Natural killer cell (primary cell): ENCODE measurements around the gene PNKP. TPM values are rescaled to one million over a fixed set of nuclear protein-coding genes. Genes with fewer than 3 reads are reported as not detected.

Experiments
- ATAC-seq, 3 donors: fragments of 150-1000 bp in 2 of 3; fragments of 200-7000 bp in 1 of 3; cut with Tn5 transposase; 1 replicate in 1 of 3; 2 replicates in 2 of 3; pipeline ENCODE4 v1.10.0; 2021; ENCODE audit warnings: mild to moderate bottlenecking in 2 of 3, moderate library complexity in 2 of 3
- DNase-seq, 2 donors: peaks; one replicate each; pipeline versions ENCODE4 v3.0.0 to v3.0.0-alpha.2; 2013 to 2021; ENCODE audit warnings: mixed read lengths in 1 of 2
- H3K27ac ChIP-seq: one replicate; pipeline ENCODE4 v1.5.1; 2013; ENCODE audit warnings: mild to moderate bottlenecking, low read length
- H3K27me3 ChIP-seq: one replicate; pipeline ENCODE4 v1.6.1; 2013; ENCODE audit warnings: low read length; ENCODE audit not compliant: control insufficient read depth, insufficient read depth
- H3K36me3 ChIP-seq: one replicate; pipeline ENCODE4 v1.6.1; 2013; ENCODE audit warnings: low read length; ENCODE audit not compliant: control insufficient read depth, insufficient read depth
- H3K4me1 ChIP-seq: one replicate; pipeline ENCODE4 v1.6.1; 2013; ENCODE audit warnings: low read length; ENCODE audit not compliant: control insufficient read depth, insufficient read depth
- H3K4me3 ChIP-seq: one replicate; pipeline ENCODE4 v1.5.1; 2013; ENCODE audit warnings: low read length
- H3K9me3 ChIP-seq: one replicate; pipeline ENCODE4 v1.6.1; 2013; ENCODE audit warnings: low read length; ENCODE audit not compliant: control insufficient read depth, insufficient read depth
- H3K27ac Mint-ChIP-seq, 2 donors: one replicate each; pipeline ENCODE4 v1.8.0; 2022; ENCODE audit warnings: mild to moderate bottlenecking in 2 of 2, mixed read lengths in 2 of 2, moderate library complexity in 1 of 2
- H3K27me3 Mint-ChIP-seq, 2 donors: one replicate each; pipeline ENCODE4 v1.8.0; 2022; ENCODE audit warnings: low read depth in 2 of 2, mixed read lengths in 2 of 2
- H3K36me3 Mint-ChIP-seq: one replicate; pipeline ENCODE4 v1.8.0; 2022; ENCODE audit warnings: mixed read lengths
- H3K4me1 Mint-ChIP-seq, 2 donors: one replicate each; pipeline ENCODE4 v1.8.0; 2022; ENCODE audit warnings: mixed read lengths in 2 of 2
- H3K4me3 Mint-ChIP-seq: one replicate; pipeline ENCODE4 v1.8.0; 2022; ENCODE audit warnings: mild to moderate bottlenecking, moderate library complexity, mixed read lengths
- H3K9me3 Mint-ChIP-seq, 2 donors: one replicate each; pipeline ENCODE4 v1.8.0; 2022; ENCODE audit warnings: mixed read lengths in 2 of 2
- WGBS: methylation state at CpG from one replicate; pipeline ENCODE4 v1.1.7; 2013; ENCODE audit warnings: missing lambda C conversion rate; ENCODE audit not compliant: insufficient coverage; 5-methylcytosine and 5-hydroxymethylcytosine counted together
- intact Hi-C: fragments of 100-400 bp; cut with micrococcal nuclease; formaldehyde crosslinking; loops from one replicate; pipeline ENCODE4 v1.14.2; 2022
- total RNA-seq, 4 donors: library from RNA; stranded (reverse); fragments of 120-200 nt in 1 of 4; gene quantifications; one replicate each; pipeline versions ENCODE4 v1.2.3 to v1.2.4, GENCODE V29; 2013 to 2022
- TF ChIP-seq, protein P1 (sequence below): fragments of 200-600 bp; IDR thresholded peaks from one replicate; pipeline ENCODE4 v1.8.0; 2022; ENCODE audit warnings: antibody characterized with exemption

PNKP gene
- total RNA-seq, 3 donors from 2014 or later (not counting 1 experiment from before 2014, with no cell fraction given), result 228 to 253 (median 243) TPM

DNA sequence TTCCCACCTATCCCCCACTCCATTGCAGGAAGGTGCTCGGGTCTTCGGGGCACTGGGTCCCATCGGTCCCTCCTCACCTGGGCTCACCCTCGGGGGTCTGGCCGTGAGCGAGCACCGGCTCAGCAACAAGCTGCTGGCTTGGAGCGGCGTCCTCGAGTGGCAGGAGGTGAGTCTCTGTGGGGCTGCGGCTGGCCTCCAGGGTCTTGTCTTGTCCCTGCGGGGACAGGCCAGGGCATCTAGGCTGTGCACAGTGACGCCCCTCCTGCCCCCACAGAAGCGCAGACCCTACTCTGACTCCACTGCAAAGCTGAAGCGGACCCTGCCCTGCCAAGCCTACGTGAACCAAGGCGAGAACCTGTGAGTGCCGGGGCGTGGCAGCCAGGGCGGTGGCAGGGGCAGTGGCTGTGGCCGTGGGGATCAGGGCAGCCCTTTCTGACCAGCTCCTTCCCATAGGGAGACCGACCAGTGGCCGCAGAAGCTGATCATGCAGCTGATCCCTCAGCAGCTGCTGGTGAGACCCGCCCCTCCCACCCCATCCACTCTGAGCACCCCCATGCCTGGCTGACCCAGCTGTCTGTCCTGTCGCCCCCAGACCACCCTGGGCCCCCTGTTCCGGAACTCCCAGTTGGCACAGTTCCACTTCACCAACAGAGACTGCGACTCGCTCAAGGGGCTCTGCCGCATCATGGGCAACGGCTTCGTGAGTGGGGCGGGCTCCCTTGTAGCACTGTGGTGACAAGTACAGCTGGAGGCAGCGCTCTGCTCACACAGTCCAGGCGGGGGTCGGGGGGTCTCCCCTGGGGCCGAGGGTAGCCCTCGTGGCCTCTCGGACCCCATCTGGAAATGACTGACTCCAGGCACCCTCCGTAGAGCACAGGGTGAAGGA, 12.8 kb downstream of the PNKP start:
- Mint-ChIP-seq H3K9me3 (no peaks in the 10 kb centered on the region), H3K27ac (no peak overlapping the region), H3K4me3 (no peak overlapping the region), H3K36me3 (no peaks in the 10 kb centered on the region), H3K27me3 (no peaks in the 10 kb centered on the region), H3K4me1 (peaks cover 15 to 21% of the 10 kb centered on the region in 2 donors)
- Histone ChIP-seq H3K27ac (no peak overlapping the region), H3K4me1 (peaks cover 21% of the 10 kb centered on the region), H3K27me3 (no peaks in the 10 kb centered on the region), H3K9me3 (no peaks in the 10 kb centered on the region), H3K36me3 (peaks cover 15% of the 10 kb centered on the region), H3K4me3 (no peak overlapping the region)
- ATAC-seq, result no peak
- no peak for DNase-seq
- intact Hi-C loops, result no loop called here
- TF ChIP-seq, protein P1, sequence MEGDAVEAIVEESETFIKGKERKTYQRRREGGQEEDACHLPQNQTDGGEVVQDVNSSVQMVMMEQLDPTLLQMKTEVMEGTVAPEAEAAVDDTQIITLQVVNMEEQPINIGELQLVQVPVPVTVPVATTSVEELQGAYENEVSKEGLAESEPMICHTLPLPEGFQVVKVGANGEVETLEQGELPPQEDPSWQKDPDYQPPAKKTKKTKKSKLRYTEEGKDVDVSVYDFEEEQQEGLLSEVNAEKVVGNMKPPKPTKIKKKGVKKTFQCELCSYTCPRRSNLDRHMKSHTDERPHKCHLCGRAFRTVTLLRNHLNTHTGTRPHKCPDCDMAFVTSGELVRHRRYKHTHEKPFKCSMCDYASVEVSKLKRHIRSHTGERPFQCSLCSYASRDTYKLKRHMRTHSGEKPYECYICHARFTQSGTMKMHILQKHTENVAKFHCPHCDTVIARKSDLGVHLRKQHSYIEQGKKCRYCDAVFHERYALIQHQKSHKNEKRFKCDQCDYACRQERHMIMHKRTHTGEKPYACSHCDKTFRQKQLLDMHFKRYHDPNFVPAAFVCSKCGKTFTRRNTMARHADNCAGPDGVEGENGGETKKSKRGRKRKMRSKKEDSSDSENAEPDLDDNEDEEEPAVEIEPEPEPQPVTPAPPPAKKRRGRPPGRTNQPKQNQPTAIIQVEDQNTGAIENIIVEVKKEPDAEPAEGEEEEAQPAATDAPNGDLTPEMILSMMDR, result no peak
- WGBS, result 94% methylated on average over 39 of the region's 39 CpGs

DNA sequence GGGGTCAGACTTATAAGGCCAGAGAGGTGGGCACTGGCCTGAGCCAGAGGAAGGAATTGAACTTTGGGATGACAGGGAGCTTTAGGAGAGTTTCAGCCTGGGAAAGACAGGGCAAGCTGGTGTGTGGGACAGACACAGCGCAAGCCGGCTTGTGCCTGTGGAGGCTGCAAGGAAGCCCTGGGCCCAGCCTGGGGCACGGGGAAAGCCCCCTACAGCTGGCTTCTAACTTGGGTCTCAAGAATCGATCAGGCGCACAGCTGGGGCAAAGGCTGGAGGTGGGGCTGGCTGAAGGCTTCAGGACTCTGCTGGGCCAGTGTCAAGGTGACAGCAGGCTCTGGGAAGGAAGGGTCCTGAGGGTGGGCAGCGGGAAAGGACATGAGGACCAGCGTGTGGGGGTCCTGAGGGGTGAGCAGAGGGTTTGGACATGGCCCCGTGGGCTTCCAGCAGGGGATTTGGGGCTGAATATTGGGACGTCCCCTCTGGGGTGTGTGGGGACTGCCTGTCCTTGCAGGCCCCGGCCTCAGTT, 13.5 kb downstream of the PNKP start:
- Mint-ChIP-seq H3K9me3 (no peaks in the 10 kb centered on the region), H3K27ac (peak overlapping the region in 1 of 2 donors; percentile 38), H3K27me3 (no peaks in the 10 kb centered on the region), H3K36me3 (no peaks in the 10 kb centered on the region), H3K4me3 (no peak overlapping the region), H3K4me1 (peaks cover 19 to 26% of the 10 kb centered on the region in 2 donors)
- no peak overlapping the region for H3K27ac ChIP-seq
- intact Hi-C loops, result loop anchor here (2.0 kb wide), 1 partner anchor 13 kb away; the partner anchor contains the start of gene PNKP
- H3K9me3 ChIP-seq, result no peaks in the 10 kb centered on the region
- H3K4me1 ChIP-seq, result peaks cover 21% of the 10 kb centered on the region
- TF ChIP-seq, protein P1, result no peak
- peaks cover 14% of the 10 kb centered on the region for H3K36me3 ChIP-seq
- DNase-seq (no peak), ATAC-seq (no peak)
- no peak overlapping the region for H3K4me3 ChIP-seq
- H3K27me3 ChIP-seq, result no peaks in the 10 kb centered on the region
- WGBS, result 94% methylated on average over 10 of the region's 10 CpGs

DNA sequence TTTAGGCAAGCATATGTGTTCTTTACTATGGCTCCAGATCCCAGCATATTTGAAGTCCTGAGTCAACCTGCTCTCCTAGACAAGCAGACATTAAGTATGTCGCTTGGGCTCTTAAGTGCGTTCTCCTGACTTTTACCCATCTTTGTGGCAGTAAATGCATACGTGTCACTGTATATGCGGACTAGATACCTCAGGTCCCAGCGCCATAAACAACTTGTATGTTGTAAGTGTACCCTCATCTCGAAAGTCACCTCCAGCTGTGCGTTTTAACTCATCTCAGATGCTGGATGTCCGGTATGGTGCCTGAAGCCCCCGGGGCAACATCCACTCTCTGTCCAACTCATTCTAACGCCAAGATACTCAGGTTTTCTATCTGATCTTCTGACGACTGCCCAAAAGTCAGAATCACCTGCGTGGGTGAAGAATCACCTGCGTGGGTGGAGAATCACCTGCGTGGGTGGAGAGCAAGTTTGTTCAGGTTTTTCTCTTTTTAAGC, 14.7 kb downstream of the PNKP start:
- H3K4me3 Mint-ChIP-seq, result peak overlapping the region; percentile 80
- no peaks in the 10 kb centered on the region for H3K9me3 ChIP-seq
- H3K27me3 ChIP-seq, result no peaks in the 10 kb centered on the region
- peaks cover 31% of the 10 kb centered on the region for H3K4me1 ChIP-seq
- H3K36me3 ChIP-seq, result peaks cover 5% of the 10 kb centered on the region
- 91% methylated on average over 14 of the region's 14 CpGs for WGBS
- no peak for DNase-seq
- intact Hi-C loops, result loop anchor here (2.0 kb wide), 1 partner anchor 14 kb away; the partner anchor contains the start of gene PNKP
- no peaks in the 10 kb centered on the region for H3K9me3 Mint-ChIP-seq
- H3K27ac ChIP-seq, result no peak overlapping the region
- no peak for ATAC-seq
- no peaks in the 10 kb centered on the region for H3K36me3 Mint-ChIP-seq
- TF ChIP-seq, protein P1, result no peak
- H3K27me3 Mint-ChIP-seq, result no peaks in the 10 kb centered on the region
- peak overlapping the region; percentile 56 to 95 for H3K27ac Mint-ChIP-seq
- no peak overlapping the region for H3K4me3 ChIP-seq
- peaks cover 30 to 33% of the 10 kb centered on the region in 2 donors for H3K4me1 Mint-ChIP-seq
